Omental fat pad (tissue), 4 donors: Measurements from ENCODE around the gene TBC1D3B. TPM values are rescaled to one million over a fixed set of nuclear protein-coding genes. Genes with fewer than 3 reads are reported as not detected.

Source experiments
- ATAC-seq: fragments of 150-250 bp; one replicate; pipeline ENCODE4 v1.9.1; 2016; ENCODE audit warnings: mild to moderate bottlenecking, moderate library complexity; ENCODE audit not compliant: low FRiP score
- DNase-seq: peaks from one replicate; pipeline ENCODE4 v3.0.0-alpha.2; 2019; ENCODE audit warnings: low spot score
- CTCF ChIP-seq, 3 donors: fragments of 450-650 bp; IDR thresholded peaks; one replicate each; pipeline ENCODE4 v1.5.1; 2016 to 2017; ENCODE audit warnings: antibody characterized with exemption in 3 of 3, mild to moderate bottlenecking in 3 of 3, moderate library complexity in 2 of 3
- total RNA-seq, 4 donors: library from RNA; depleted of rRNA; stranded (reverse); fragments of >200 nt; gene quantifications; one replicate each; pipeline ENCODE4 v1.1.0, GENCODE V29; 2016

The TBC1D3B gene
- total RNA-seq, 4 donors from 2014 or later, result 1.5 to 6.9 (median 2.4) TPM

GRCh38 chr17:36130346-36130745 is 46.1 kb downstream of the TBC1D3B start:
- ATAC-seq, result no peak
- TF ChIP-seq CTCF (IDR thresholded peaks at IDR 0.05), result no peak
- DNase-seq, result no peak

- ATAC-seq, result no peak
- TF ChIP-seq CTCF (IDR thresholded peaks at IDR 0.05), result no peak
- no peak for DNase-seq
Observed at GRCh38 chr17:36129616-36130015, 46.8 kb downstream of the TBC1D3B start.

GRCh38 chr17:36128411-36128978 is 47.9 kb downstream of the TBC1D3B start:
- TF ChIP-seq CTCF (IDR thresholded peaks at IDR 0.05), result no peak
- no peak for DNase-seq
- no peak for ATAC-seq

GRCh38 chr17:36127911-36128310 is 48.5 kb downstream of the TBC1D3B start:
- TF ChIP-seq CTCF (IDR thresholded peaks at IDR 0.05), result no peak
- ATAC-seq (no peak), DNase-seq (no peak)

- DNase-seq, result no peak
- TF ChIP-seq CTCF (IDR thresholded peaks at IDR 0.05), result no peak
- no peak for ATAC-seq
Observed at GRCh38 chr17:36127199-36127893, 49.1 kb downstream of the TBC1D3B start.

DNA sequence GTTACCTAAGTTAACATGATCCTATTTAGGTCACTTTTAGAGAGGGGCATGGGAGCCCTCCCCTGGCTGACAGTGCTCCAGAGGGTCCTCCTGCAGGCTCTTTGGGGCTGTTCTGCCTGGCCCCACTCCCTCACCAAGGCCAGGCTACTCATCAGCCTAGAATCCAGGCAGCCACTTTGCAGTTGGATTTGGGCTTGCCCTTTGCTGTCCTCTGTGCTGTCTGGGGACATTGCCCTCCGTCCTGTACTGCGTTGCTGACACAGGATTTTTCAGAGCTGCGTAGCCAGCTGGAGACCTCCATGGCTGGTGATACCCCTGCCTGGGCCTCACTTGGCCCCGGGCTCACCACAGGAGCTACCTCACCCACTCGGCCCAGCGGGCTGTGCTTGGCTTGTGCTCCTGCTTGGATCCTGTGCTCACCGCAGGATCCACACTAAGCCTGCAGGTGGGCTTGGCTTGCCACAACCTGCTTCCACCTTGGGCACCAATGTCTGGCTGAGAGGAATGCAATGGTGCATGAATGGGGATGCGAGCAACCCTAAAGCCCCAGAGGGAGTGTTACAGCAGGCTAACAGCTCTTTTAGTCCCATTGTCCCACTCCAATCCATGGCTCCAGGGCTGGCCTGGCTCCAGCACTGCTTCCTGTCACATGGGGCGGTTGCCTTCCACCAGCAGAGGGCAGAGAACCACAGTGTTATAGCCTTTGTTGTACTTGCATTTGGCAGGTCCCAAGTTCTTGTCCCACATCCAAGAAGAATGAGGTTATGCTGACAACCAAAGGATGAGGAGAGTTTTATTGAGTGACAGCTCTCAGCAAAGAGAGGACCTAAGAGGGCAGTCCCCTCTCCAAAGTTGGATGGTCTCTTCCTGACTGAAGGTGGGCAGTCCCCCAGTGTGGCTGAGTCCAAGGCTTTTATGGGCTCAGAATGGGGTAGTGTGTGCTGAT is 51.3 kb downstream of the TBC1D3B start:
- no peak for DNase-seq
- ATAC-seq, result no peak
- TF ChIP-seq CTCF (IDR thresholded peaks at IDR 0.05), result no peak
